Activated CD8-positive, alpha-beta memory T cell treated with anti-CD3 and anti-CD28 coated beads, Interleukin-2, amount 50 U/mL, for 4 hours (primary cell): ENCODE results near the gene ZNF862.

ENCODE experiments used
- DNase-seq: peaks from one replicate; pipeline ENCODE4 v3.0.0-alpha.2; 2020

Gene ZNF862

GRCh38 chr7:149811831-149812490, 26.2 kb upstream of the ZNF862 start:
- DNase-seq, result no peak

GRCh38 chr7:149813254-149814035, 24.7 kb upstream of the ZNF862 start:
- DNase-seq, result no peak

- DNase-seq, result no peak
Observed at GRCh38 chr7:149814494-149814893, 23.7 kb upstream of the ZNF862 start.

GRCh38 chr7:149815121-149815520, 23.1 kb upstream of the ZNF862 start:
- no peak for DNase-seq

- DNase-seq, result no peak
Observed at GRCh38 chr7:149815661-149816266, 22.4 kb upstream of the ZNF862 start.

- DNase-seq, result no peak
Observed at GRCh38 chr7:149816267-149816751, 21.9 kb upstream of the ZNF862 start.

GRCh38 chr7:149816794-149817193, 21.4 kb upstream of the ZNF862 start:
- no peak for DNase-seq

- no peak for DNase-seq
Observed at GRCh38 chr7:149817301-149817771, 20.8 kb upstream of the ZNF862 start.

GRCh38 chr7:149817836-149818535, 20.2 kb upstream of the ZNF862 start:
- no peak for DNase-seq

GRCh38 chr7:149818536-149818840, 19.7 kb upstream of the ZNF862 start:
- DNase-seq, result no peak

- no peak for DNase-seq
Observed at GRCh38 chr7:149819141-149819960, 18.8 kb upstream of the ZNF862 start.

- DNase-seq, result no peak
Observed at GRCh38 chr7:149819961-149820340, 18.2 kb upstream of the ZNF862 start.

- DNase-seq, result no peak
Observed at GRCh38 chr7:149820622-149821190, 17.5 kb upstream of the ZNF862 start.

GRCh38 chr7:149821191-149822148, 16.7 kb upstream of the ZNF862 start:
- no peak for DNase-seq

GRCh38 chr7:149822353-149822943, 15.7 kb upstream of the ZNF862 start:
- DNase-seq, result no peak

- no peak for DNase-seq
Observed at GRCh38 chr7:149823191-149823630, 15.0 kb upstream of the ZNF862 start.

GRCh38 chr7:149823631-149824199, 14.5 kb upstream of the ZNF862 start:
- no peak for DNase-seq

GRCh38 chr7:149824301-149824741, 13.9 kb upstream of the ZNF862 start:
- DNase-seq, result no peak

- DNase-seq, result no peak
Observed at GRCh38 chr7:149824748-149825566, 13.2 kb upstream of the ZNF862 start.
